Heart left ventricle (tissue), 16 donors: ENCODE results near the gene PTPRH. TPM values are rescaled to one million over a fixed set of nuclear protein-coding genes. Genes with fewer than 3 reads are reported as not detected.

Experiments
- ATAC-seq, 4 donors: fragments of 200-7000 bp; cut with Tn5 transposase; one replicate each; pipeline ENCODE4 v1.9.1; 2020 to 2022; ENCODE audit warnings: moderate library complexity in 4 of 4, mild to moderate bottlenecking in 3 of 4, moderate number of reproducible peaks in 1 of 4
- DNase-seq, 5 donors: peaks; one replicate each; pipeline ENCODE4 v3.0.0-alpha.2; 2020
- H3K27ac ChIP-seq, 12 donors: fragments of 200-600 bp; sonication (generic) in 4 of 12; one replicate each; pipeline versions ENCODE4 v1.5.0 to v1.8.0; 2016 to 2022; ENCODE audit warnings: mild to moderate bottlenecking in 2 of 12
- H3K27me3 ChIP-seq, 9 donors: fragments of 200-600 bp; sonication (generic) in 2 of 9; one replicate each; pipeline versions ENCODE4 v1.5.1 to v1.8.0; 2016 to 2022; ENCODE audit warnings: mild to moderate bottlenecking in 3 of 9
- H3K36me3 ChIP-seq, 9 donors: fragments of 200-600 bp; sonication (generic) in 2 of 9; one replicate each; pipeline versions ENCODE4 v1.5.0 to v1.8.0; 2018 to 2022; ENCODE audit warnings: mild to moderate bottlenecking in 2 of 9
- H3K4me1 ChIP-seq, 12 donors: fragments of 200-600 bp; sonication (generic) in 4 of 12; one replicate each; pipeline versions ENCODE4 v1.5.0 to v1.8.0; 2016 to 2022; ENCODE audit warnings: mild to moderate bottlenecking in 3 of 12
- H3K4me3 ChIP-seq, 12 donors: fragments of 200-600 bp; sonication (generic) in 4 of 12; one replicate each; pipeline versions ENCODE4 v1.5.0 to v1.8.0; 2017 to 2022; ENCODE audit warnings: mild to moderate bottlenecking in 9 of 12, moderate library complexity in 4 of 12
- H3K9me3 ChIP-seq, 12 donors: fragments of 200-600 bp; sonication (generic) in 4 of 12; one replicate each; pipeline versions ENCODE4 v1.5.0 to v1.8.0; 2016 to 2022; ENCODE audit warnings: mild to moderate bottlenecking in 1 of 12
- CTCF ChIP-seq, 12 donors: fragments of 200-600 bp; sonication (generic) in 4 of 12; IDR thresholded peaks; one replicate each; pipeline versions ENCODE4 v1.5.0 to v1.8.0; 2018 to 2022; ENCODE audit warnings: antibody characterized with exemption in 12 of 12, mild to moderate bottlenecking in 5 of 12
- POLR2A ChIP-seq, 2 donors: fragments of 450-650 bp; IDR thresholded peaks; one replicate each; pipeline ENCODE4 v1.6.1; 2017; ENCODE audit warnings: antibody characterized with exemption in 2 of 2, mild to moderate bottlenecking in 2 of 2, moderate library complexity in 2 of 2
- WGBS, 4 donors: extraction: QIAGEN DNeasy Blood & Tissue Kit in 2 of 4; methylation state at CpG; one replicate each; pipeline versions ENCODE4 v1.1.5 to v1.1.7; 2013 to 2018; 5-methylcytosine and 5-hydroxymethylcytosine counted together
- intact Hi-C, 10 donors: fragments of 100-400 bp; cut with DNase I; formaldehyde crosslinking; loops; one replicate each; pipeline versions ENCODE4 v1.11.1 to v1.14.2; 2022
- polyA plus RNA-seq, 2 donors: library from polyadenylated mRNA; stranded (reverse); fragments of 200-250 nt; gene quantifications; one replicate each; pipeline ENCODE4 v1.2.3, GENCODE V29; 2013
- total RNA-seq, 9 donors: library from RNA; depleted of rRNA in 2 of 9; stranded (reverse); fragments of >200 nt in 2 of 9; fragmentation: NEBNext Ultra II Directional in 3 of 9; extraction: Animal tissue kit (Norgen Biotek cat#: 25700) in 3 of 9; gene quantifications; one replicate each; pipeline versions ENCODE4 v1.1.0 to v1.2.4, GENCODE V29; 2016 to 2023
- donor health status: ischemic (EF 13 %, LVEDD 7.1; RV severe dilation, severe dysfunction).
- donor health status: healthy with polysubstance abuse.
- donor health status: DM: no; HTN: yes; CAD: no.
- donor health status: DM: no; HTN: no; CAD: no.
- donor health status: ischemic (EF 25% LVEDD 6.9; RV normal size, moderate dysfunction).
- donor health status: ischemic (EF 25% LVEDD 5.7; RV mildly dilated, moderate dysfunction).
- donor health status: healthy.
- donor health status: DM: yes; HTN: yes; CAD: no.
- donor health status: ischemic (EF 35%, LVEDD 5.7; RV mildly dilated, moderate dysfunction).
- donor health status: nonischemic (EF 11% LVEDD 7.7; RV severe dilation, severe dysfunction).
- donor health status: DM: yes; HTN: yes; CAD: no.
- donor health status: PGD.
- donor health status: ischemic (EF 29% LVEDD 5.4; RV normal size, mild dysfunction).
- donor health status: nonischemic (EF 23%, LVEDD 6.1; RV moderate dilation, normal function).

The PTPRH gene
- total and polyA plus RNA-seq, 11 donors: 0.75 to 11.4 (median 2.3) TPM

GRCh38 chr19:55158848-55159749 lies 50.2 kb downstream of the PTPRH start:
- 18 to 30% (median 26%) methylated on average over 11 to 18 of the region's 18 CpGs for WGBS, 4 donors
- TF ChIP-seq CTCF (IDR thresholded peaks at IDR 0.05) (no peak), POLR2A (IDR thresholded peaks at IDR 0.05) (peak; percentile 20 to 41)
- DNase-seq: peak; percentile 84 to 95 (median 88)
- H3K9me3 ChIP-seq: no peaks in the 10 kb centered on the region
- peaks cover 0 to 50% (median 14%) of the 10 kb centered on the region in 9 donors for H3K27me3 ChIP-seq
- peaks cover 0 to 46% (median 11%) of the 10 kb centered on the region in 12 donors for H3K4me1 ChIP-seq
- H3K4me3 ChIP-seq: peak overlapping the region in 11 of 12 donors; percentile 12 to 83 (median 53)
- peak; percentile 65 to 77 (median 76) for ATAC-seq
- peaks cover 0 to 22% (median 6%) of the 10 kb centered on the region in 9 donors for H3K36me3 ChIP-seq
- intact Hi-C loops: loop anchor here in 1 of 10 donors (5.0 kb wide), 1 partner anchor 42 kb away; the partner anchor contains the start of gene PPP1R12C
- H3K27ac ChIP-seq: peak overlapping the region; percentile 53 to 100 (median 94)

GRCh38 chr19:55158423-55158822 lies 50.9 kb downstream of the PTPRH start:
- peak in 1 of 5 donors; percentile 15 for DNase-seq
- WGBS, 4 donors: 20 to 42% (median 28%) methylated on average over 4 of the region's 4 CpGs
- TF ChIP-seq CTCF (IDR thresholded peaks at IDR 0.05) (no peak), POLR2A (IDR thresholded peaks at IDR 0.05) (no peak)
- Histone ChIP-seq H3K9me3 (no peaks in the 10 kb centered on the region), H3K27ac (peak overlapping the region; percentile 53 to 100 (median 94)), H3K4me1 (peaks cover 0 to 50% (median 11%) of the 10 kb centered on the region in 12 donors), H3K27me3 (peaks cover 0 to 46% (median 13%) of the 10 kb centered on the region in 9 donors), H3K36me3 (peaks cover 0 to 24% (median 6%) of the 10 kb centered on the region in 9 donors), H3K4me3 (peak overlapping the region in 7 of 12 donors; percentile 8 to 83 (median 22))
- intact Hi-C loops: loop anchor here in 1 of 10 donors (5.0 kb wide), 1 partner anchor 41 kb away; the partner anchor contains the start of gene PPP1R12C
- ATAC-seq: peak in 2 of 4 donors; percentile 0 to 2

GRCh38 chr19:55157064-55157908 lies 52.0 kb downstream of the PTPRH start, which contains the start of gene TNNI3:
TNNI3 (minus strand) TSS chr19:55157732; CDS start chr19:55157589, 143 bp downstream.
- peak; percentile 67 to 86 for TF ChIP-seq POLR2A (IDR thresholded peaks at IDR 0.05)
- no peak for TF ChIP-seq CTCF (IDR thresholded peaks at IDR 0.05)
- DNase-seq (peak; percentile 71 to 83 (median 78)), ATAC-seq (peak; percentile 27 to 66 (median 40))
- intact Hi-C loops: loop anchor here in 1 of 10 donors (5.0 kb wide), 1 partner anchor 40 kb away; the partner anchor contains the start of gene PPP1R12C
- peaks cover 0 to 39% (median 8%) of the 10 kb centered on the region in 9 donors for H3K27me3 ChIP-seq
- H3K36me3 ChIP-seq: peaks cover 0 to 32% (median 15%) of the 10 kb centered on the region in 9 donors
- H3K4me1 ChIP-seq: peaks cover 0 to 61% (median 13%) of the 10 kb centered on the region in 12 donors
- peak within 1 kb of the TSS; percentile 71 to 100 (median 94) for H3K27ac ChIP-seq
- WGBS, 4 donors: 19 to 49% (median 22%) methylated on average over 19 to 39 of the region's 39 CpGs
- H3K9me3 ChIP-seq: peaks cover 0 to under 1% (median 0%) of the 10 kb centered on the region in 12 donors
- peak within 1 kb of the TSS; percentile 47 to 92 (median 66) for H3K4me3 ChIP-seq
